Gastroesophageal sphincter (tissue), 3 donors: ENCODE data around the gene RIMBP2.

Experiments
- EP300 ChIP-seq: sonication (generic); formaldehyde crosslinking; IDR thresholded peaks from one replicate; pipeline ENCODE4 v1.6.1; 2017; ENCODE audit warnings: antibody characterized with exemption, mild to moderate bottlenecking
- POLR2A ChIP-seq, 2 donors: fragments of 450-650 bp; IDR thresholded peaks; one replicate each; pipeline ENCODE4 v1.6.1; 2017; ENCODE audit warnings: antibody characterized with exemption in 2 of 2, mild to moderate bottlenecking in 2 of 2, moderate library complexity in 1 of 2
- POLR2AphosphoS5 ChIP-seq: sonication (generic); formaldehyde crosslinking; IDR thresholded peaks from one replicate; pipeline ENCODE4 v1.6.1; 2017; ENCODE audit warnings: antibody characterized with exemption
- TF ChIP-seq, protein P1 (sequence below), 4 experiments: fragments of 200-600 bp in 2 of 4; fragments of 450-650 bp in 2 of 4; sonication (generic) in 1 of 4; IDR thresholded peaks; one replicate each; pipeline ENCODE4 v1.5.1; 2017 to 2019; ENCODE audit warnings: antibody characterized with exemption in 4 of 4, mild to moderate bottlenecking in 2 of 4, moderate library complexity in 2 of 4

DNA sequence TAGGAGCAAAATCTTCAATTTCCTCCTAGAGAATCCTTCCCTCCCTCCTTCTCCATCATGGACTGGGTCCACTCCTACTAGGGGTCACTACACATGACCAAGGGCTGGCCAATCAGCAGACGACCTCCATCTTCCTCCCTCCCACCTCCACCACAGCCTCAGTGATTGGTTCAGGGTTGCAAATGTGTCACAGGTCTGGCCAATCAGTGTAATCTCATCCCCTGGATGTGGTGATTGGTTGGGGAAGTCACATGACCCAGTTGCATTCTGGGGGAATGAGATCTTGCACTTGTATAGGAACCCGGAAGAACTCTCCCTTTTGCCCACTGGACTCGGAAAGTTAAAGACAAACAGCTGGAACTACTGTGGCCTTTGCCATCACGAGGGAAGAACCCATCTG is 209.3 kb downstream of the RIMBP2 start:
- TF ChIP-seq, protein P1, sequence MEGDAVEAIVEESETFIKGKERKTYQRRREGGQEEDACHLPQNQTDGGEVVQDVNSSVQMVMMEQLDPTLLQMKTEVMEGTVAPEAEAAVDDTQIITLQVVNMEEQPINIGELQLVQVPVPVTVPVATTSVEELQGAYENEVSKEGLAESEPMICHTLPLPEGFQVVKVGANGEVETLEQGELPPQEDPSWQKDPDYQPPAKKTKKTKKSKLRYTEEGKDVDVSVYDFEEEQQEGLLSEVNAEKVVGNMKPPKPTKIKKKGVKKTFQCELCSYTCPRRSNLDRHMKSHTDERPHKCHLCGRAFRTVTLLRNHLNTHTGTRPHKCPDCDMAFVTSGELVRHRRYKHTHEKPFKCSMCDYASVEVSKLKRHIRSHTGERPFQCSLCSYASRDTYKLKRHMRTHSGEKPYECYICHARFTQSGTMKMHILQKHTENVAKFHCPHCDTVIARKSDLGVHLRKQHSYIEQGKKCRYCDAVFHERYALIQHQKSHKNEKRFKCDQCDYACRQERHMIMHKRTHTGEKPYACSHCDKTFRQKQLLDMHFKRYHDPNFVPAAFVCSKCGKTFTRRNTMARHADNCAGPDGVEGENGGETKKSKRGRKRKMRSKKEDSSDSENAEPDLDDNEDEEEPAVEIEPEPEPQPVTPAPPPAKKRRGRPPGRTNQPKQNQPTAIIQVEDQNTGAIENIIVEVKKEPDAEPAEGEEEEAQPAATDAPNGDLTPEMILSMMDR (IDR thresholded peaks at IDR 0.05): no peak
- TF ChIP-seq EP300: no peak
- TF ChIP-seq POLR2A (IDR thresholded peaks at IDR 0.05): no peak
- no peak for TF ChIP-seq POLR2AphosphoS5
